ENCODE data around the gene PODNL1. TPM values are rescaled to one million over a fixed set of nuclear protein-coding genes. Genes with fewer than 3 reads are reported as not detected.

The PODNL1 gene
- total and polyA plus RNA-seq, 2 of the 13 experiments (the other 11 are each of a cell fraction or from before 2014, with no cell fraction given): 0.18 TPM; not detected in 1

DNA sequence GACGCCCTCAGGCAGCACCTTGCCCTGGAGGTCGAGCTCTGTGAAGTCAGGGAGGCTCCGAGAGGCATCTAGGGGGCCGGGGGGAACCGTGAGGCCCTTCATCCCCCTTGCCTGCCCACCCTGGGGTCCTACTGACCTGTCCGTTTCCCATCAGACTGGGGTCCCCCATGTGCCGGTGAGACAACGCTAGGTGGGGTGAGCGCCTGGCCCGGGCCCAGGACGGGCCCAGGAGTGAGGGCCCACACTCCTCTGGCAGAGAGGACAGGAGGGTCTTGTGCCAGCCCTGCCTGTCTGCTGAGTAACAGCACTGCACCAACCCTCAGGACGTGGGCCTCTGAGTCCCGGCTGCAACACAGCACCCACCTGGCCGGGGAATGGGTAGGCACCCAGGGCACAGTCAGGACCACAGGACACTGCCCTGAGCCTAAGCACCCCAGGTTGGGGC, 28.5 kb upstream of the PODNL1 start:
- DNase-seq (ENCODE audit: low spot score): no peak
- no peak overlapping the region for H3K4me2 ChIP-seq (ENCODE audit: low read depth, low read length)
- peaks cover 10 to 35% of the 10 kb centered on the region in 2 experiments for H3K36me3 ChIP-seq (replicated peaks in 1 of 2; ENCODE audit: control insufficient read depth in 1 of 2, insufficient read depth in 2 of 2, low read length in 2 of 2)
- no peak overlapping the region for H2AFZ ChIP-seq (ENCODE audit: low read length)
- H3K4me3 ChIP-seq (replicated peaks in 1 of 3; ENCODE audit: insufficient read depth in 1 of 3, low read depth in 2 of 3, low read length in 3 of 3): no peak overlapping the region
- ChIA-PET CTCF (ENCODE audit: low intra/inter-chr PET ratio, low total read pairs) (no interaction called here), POLR2A (no interaction called here)
- no peak for FAIRE-seq
- H3K9ac ChIP-seq (ENCODE audit: insufficient read depth, low read depth, low read length): no peak overlapping the region
- H3K27ac ChIP-seq (ENCODE audit: extremely low read length, insufficient read depth, low read length): no peak overlapping the region
- 80% methylated on average over 2 of the region's 14 CpGs for WGBS (ENCODE audit: low lambda C conversion rate)
- no peaks in the 10 kb centered on the region for H4K20me1 ChIP-seq (ENCODE audit: insufficient read depth, low read length)
- H3K4me1 ChIP-seq (ENCODE audit: insufficient read depth, low read length): no peaks in the 10 kb centered on the region
- H3K9me3 ChIP-seq (ENCODE audit: low read length): no peaks in the 10 kb centered on the region
- TF ChIP-seq ZMAT3 (CRISPR knock-in tag; conservative IDR thresholded peaks at IDR 0.05) (no peak), BHLHE40 (IDR thresholded peaks at IDR 0.05; ENCODE audit: low read length) (no peak), ATF1 (CRISPR knock-in tag; IDR thresholded peaks at IDR 0.05) (no peak), XBP1 (CRISPR knock-in tag; IDR thresholded peaks at IDR 0.05) (no peak), TFAP4 (IDR thresholded peaks at IDR 0.05; ENCODE audit: borderline replicate concordance, low read depth) (no peak), MBNL3 (CRISPR knock-in tag; conservative IDR thresholded peaks at IDR 0.05) (no peak), ZNF678 (CRISPR knock-in tag; IDR thresholded peaks at IDR 0.05) (no peak)
- ATAC-seq: no peak
- BruUV-seq (replicated peaks): no TSS peak
- H3K27me3 ChIP-seq (ENCODE audit: control insufficient read depth in 1 of 2, insufficient read depth in 2 of 2, low read length in 2 of 2): no peaks in the 10 kb centered on the region
- in situ Hi-C loops (cut with HindIII; ENCODE audit: extremely low pct_ligation_motif_present, low pct_unique_long_range_greater_than_20kb): no loop called here
- intact Hi-C loops (cut with micrococcal nuclease; ENCODE audit: unreplicated experiment): no loop called here
- H3K79me2 ChIP-seq (ENCODE audit: insufficient read depth, low read length): no peaks in the 10 kb centered on the region

DNA sequence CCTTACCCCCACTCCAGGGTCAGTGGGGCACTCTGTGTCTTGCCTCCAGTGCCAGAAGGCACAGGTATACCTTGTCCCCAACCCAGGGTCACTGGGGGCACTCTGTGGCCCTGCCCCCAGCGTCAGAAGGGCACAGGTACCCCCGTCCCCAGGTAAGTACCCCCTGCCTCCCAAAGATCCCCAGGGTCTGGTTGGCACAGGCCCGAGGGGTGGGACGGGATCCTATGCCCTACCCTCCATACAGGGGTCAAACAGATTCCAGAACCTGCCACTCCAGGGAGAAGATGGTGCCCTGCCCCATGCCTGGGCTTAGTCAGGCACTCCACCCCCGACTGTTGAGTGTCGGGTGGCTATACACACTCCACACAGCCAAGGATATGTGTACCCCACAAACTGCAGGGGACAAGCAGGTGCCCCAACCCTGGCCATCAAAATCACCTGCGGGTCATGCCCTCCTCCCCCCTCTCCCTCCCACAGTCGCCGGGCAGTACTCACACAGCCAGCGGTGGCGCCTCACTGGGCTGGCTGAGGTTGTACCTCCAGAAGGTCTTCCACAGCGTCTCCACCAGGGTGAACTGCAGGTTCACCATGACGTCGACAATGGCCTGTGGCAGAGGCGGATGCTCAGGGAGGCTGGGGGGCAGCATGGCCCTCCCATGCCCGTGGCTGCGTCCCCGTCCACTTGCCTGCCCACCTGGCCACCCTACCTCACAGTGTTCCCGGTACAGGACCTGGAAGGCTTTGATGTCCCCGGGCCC, 27.9 kb upstream of the PODNL1 start:
- no peak for TF ChIP-seq ZNF598 (CRISPR knock-in tag; IDR thresholded peaks at IDR 0.05; ENCODE audit: borderline replicate concordance)
- TF ChIP-seq ZBTB33 (CRISPR knock-in tag; IDR thresholded peaks at IDR 0.05): peak; percentile 58; the same call in 1 of the 2 replicates
- intact Hi-C loops (cut with micrococcal nuclease; ENCODE audit: unreplicated experiment) (no loop called here), in situ Hi-C loops (cut with HindIII; ENCODE audit: extremely low pct_ligation_motif_present, low pct_unique_long_range_greater_than_20kb) (no loop called here)
- Histone ChIP-seq H2AFZ (ENCODE audit: low read length) (no peak overlapping the region), H3K4me1 (ENCODE audit: insufficient read depth, low read length) (no peaks in the 10 kb centered on the region), H3K9ac (ENCODE audit: insufficient read depth, low read depth, low read length) (no peak overlapping the region), H3K27me3 (ENCODE audit: control insufficient read depth in 1 of 2, insufficient read depth in 2 of 2, low read length in 2 of 2) (no peaks in the 10 kb centered on the region), H3K36me3 (replicated peaks in 1 of 2; ENCODE audit: control insufficient read depth in 1 of 2, insufficient read depth in 2 of 2, low read length in 2 of 2) (peaks cover 10 to 35% of the 10 kb centered on the region in 2 experiments), H4K20me1 (ENCODE audit: insufficient read depth, low read length) (no peaks in the 10 kb centered on the region), H3K79me2 (ENCODE audit: insufficient read depth, low read length) (no peaks in the 10 kb centered on the region), H3K4me2 (ENCODE audit: low read depth, low read length) (no peak overlapping the region), H3K9me3 (ENCODE audit: low read length) (no peaks in the 10 kb centered on the region), H3K4me3 (replicated peaks in 1 of 3; ENCODE audit: insufficient read depth in 1 of 3, low read depth in 2 of 3, low read length in 3 of 3) (no peak overlapping the region), H3K27ac (ENCODE audit: extremely low read length, insufficient read depth, low read length) (no peak overlapping the region)
- no TSS peak for BruUV-seq (replicated peaks)
- DNase-seq (ENCODE audit: low spot score): no peak
- CTCF ChIA-PET (ENCODE audit: low intra/inter-chr PET ratio, low total read pairs): no interaction called here
- ATAC-seq: no peak
- WGBS (ENCODE audit: low lambda C conversion rate): 97% methylated on average over 10 of the region's 20 CpGs
- no peak for FAIRE-seq
- POLR2A ChIA-PET: no interaction called here
